ENCODE results near the gene RNF144B. TPM values are rescaled to one million over a fixed set of nuclear protein-coding genes. Genes with fewer than 3 reads are reported as not detected.

The RNF144B gene
- total RNA-seq, 4 donors from 2014 or later, result 5.6 to 18.4 (median 15.2) TPM

GRCh38 chr6:18420328-18420727, 33.2 kb downstream of the RNF144B start:
- TF ChIP-seq POLR2AphosphoS5 (IDR thresholded peaks at IDR 0.05) (no peak), EP300 (IDR thresholded peaks at IDR 0.05) (no peak), POLR2A (IDR thresholded peaks at IDR 0.05) (no peak), CTCF (IDR thresholded peaks at IDR 0.05) (no peak)
- no peaks in the 10 kb centered on the region for H3K27me3 ChIP-seq
- 81 to 100% methylated on average over 2 to 3 of the region's 3 CpGs for WGBS, 2 donors (ENCODE audit: low coverage in 1 of 2)
- no peaks in the 10 kb centered on the region for H3K36me3 ChIP-seq
- H3K4me3 ChIP-seq, result no peak overlapping the region
- H3K4me1 ChIP-seq, result peaks cover 0 to 15% (median 6%) of the 10 kb centered on the region in 3 donors
- ATAC-seq, result no peak
- H3K27ac ChIP-seq, result no peak overlapping the region
- H3K9me3 ChIP-seq, result no peaks in the 10 kb centered on the region

- TF ChIP-seq POLR2A (IDR thresholded peaks at IDR 0.05) (no peak), EP300 (IDR thresholded peaks at IDR 0.05) (no peak), POLR2AphosphoS5 (IDR thresholded peaks at IDR 0.05) (no peak), CTCF (IDR thresholded peaks at IDR 0.05) (no peak)
- no peak overlapping the region for H3K4me3 ChIP-seq
Measured at GRCh38 chr6:18422136-18422535, 35.0 kb downstream of the RNF144B start.

GRCh38 chr6:18423426-18423825, 36.3 kb downstream of the RNF144B start:
- no peak overlapping the region for H3K4me3 ChIP-seq
- peaks cover 0 to 15% (median 3%) of the 10 kb centered on the region in 3 donors for H3K4me1 ChIP-seq
- no peaks in the 10 kb centered on the region for H3K36me3 ChIP-seq
- H3K27ac ChIP-seq, result no peak overlapping the region
- H3K9me3 ChIP-seq, result no peaks in the 10 kb centered on the region
- no peaks in the 10 kb centered on the region for H3K27me3 ChIP-seq
- WGBS, 2 donors (ENCODE audit: low coverage in 1 of 2), result 90 to 100% methylated on average over 1 to 3 of the region's 3 CpGs
- no peak for TF ChIP-seq POLR2AphosphoS5 (IDR thresholded peaks at IDR 0.05)
- TF ChIP-seq CTCF (IDR thresholded peaks at IDR 0.05), result no peak
- no peak for TF ChIP-seq POLR2A (IDR thresholded peaks at IDR 0.05)
- TF ChIP-seq EP300 (IDR thresholded peaks at IDR 0.05), result no peak
- no peak for ATAC-seq

More at GRCh38 chr6:18422136-18422535, 35.0 kb downstream of the RNF144B start:
- no peaks in the 10 kb centered on the region for H3K27me3 ChIP-seq
- no peak for ATAC-seq
- no peaks in the 10 kb centered on the region for H3K9me3 ChIP-seq
- peaks cover 0 to 9% (median 3%) of the 10 kb centered on the region in 3 donors for H3K4me1 ChIP-seq
- H3K27ac ChIP-seq, result no peak overlapping the region
- H3K36me3 ChIP-seq, result no peaks in the 10 kb centered on the region

GRCh38 chr6:18424201-18424600, 37.1 kb downstream of the RNF144B start:
- H3K27me3 ChIP-seq, result no peaks in the 10 kb centered on the region
- no peak overlapping the region for H3K27ac ChIP-seq
- H3K4me1 ChIP-seq, result peaks cover 0 to 15% (median 3%) of the 10 kb centered on the region in 3 donors
- TF ChIP-seq POLR2AphosphoS5 (IDR thresholded peaks at IDR 0.05) (no peak), CTCF (IDR thresholded peaks at IDR 0.05) (no peak), EP300 (IDR thresholded peaks at IDR 0.05) (no peak), POLR2A (IDR thresholded peaks at IDR 0.05) (no peak)
- ATAC-seq, result no peak
- 50 to 84% methylated on average over 2 of the region's 2 CpGs for whole genome bisulfite sequencing, 2 donors (ENCODE audit: low coverage in 1 of 2)
- no peaks in the 10 kb centered on the region for H3K9me3 ChIP-seq
- H3K36me3 ChIP-seq, result no peaks in the 10 kb centered on the region
- H3K4me3 ChIP-seq, result no peak overlapping the region

GRCh38 chr6:18425218-18425617, 38.1 kb downstream of the RNF144B start:
- ATAC-seq, result no peak
- WGBS, 2 donors (ENCODE audit: low coverage in 1 of 2), result 86 to 94% methylated on average over 2 of the region's 2 CpGs
- H3K27ac ChIP-seq, result no peak overlapping the region
- TF ChIP-seq POLR2AphosphoS5 (IDR thresholded peaks at IDR 0.05), result no peak
- no peak for TF ChIP-seq CTCF (IDR thresholded peaks at IDR 0.05)
- no peak for TF ChIP-seq EP300 (IDR thresholded peaks at IDR 0.05)
- TF ChIP-seq POLR2A (IDR thresholded peaks at IDR 0.05), result no peak
- no peaks in the 10 kb centered on the region for H3K9me3 ChIP-seq
- no peaks in the 10 kb centered on the region for H3K27me3 ChIP-seq
- H3K36me3 ChIP-seq, result no peaks in the 10 kb centered on the region
- H3K4me1 ChIP-seq, result peaks cover 0 to 15% (median 3%) of the 10 kb centered on the region in 3 donors
- no peak overlapping the region for H3K4me3 ChIP-seq

Measured in gastroesophageal sphincter (tissue), 4 donors.